GM18907 (cell line): ENCODE data around the gene PEF1.

Experiments
- ATAC-seq: cut with Tn5 transposase; IDR thresholded peaks from one replicate; pipeline ENCODE4 v1.9.1; 2021; ENCODE audit warnings: mild to moderate bottlenecking, moderate library complexity; ENCODE audit not compliant: unreplicated experiment

PEF1 gene

GRCh38 chr1:31655104-31655503 lies 10.4 kb upstream of the PEF1 start:
- ATAC-seq: no peak

- no peak for ATAC-seq
Measured at GRCh38 chr1:31654474-31654776, 9.7 kb upstream of the PEF1 start.

- no peak for ATAC-seq
Measured at GRCh38 chr1:31653717-31654473, 9.2 kb upstream of the PEF1 start.

GRCh38 chr1:31652891-31653499 lies 8.3 kb upstream of the PEF1 start:
- ATAC-seq: no peak

DNA sequence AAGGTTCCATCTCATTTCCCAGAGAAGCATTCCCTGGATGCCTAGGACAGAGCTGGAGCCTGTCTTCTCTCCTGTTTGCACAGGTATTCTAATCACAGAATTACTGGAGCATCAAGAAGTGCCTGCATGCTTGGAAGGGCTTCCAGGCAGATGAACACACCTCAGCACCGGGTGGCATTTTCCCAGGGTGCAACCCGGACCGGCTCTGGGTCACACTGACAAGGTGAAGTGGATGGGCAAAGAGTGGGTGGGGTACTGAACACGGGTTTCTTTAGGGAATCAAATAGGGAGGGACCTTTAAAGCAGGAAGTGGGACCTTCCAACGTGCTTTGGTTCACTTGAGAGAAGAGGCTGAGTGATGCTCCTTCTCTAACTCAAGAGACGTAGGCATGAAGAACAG lies 7.1 kb upstream of the PEF1 start:
- ATAC-seq: no peak

- ATAC-seq: no peak
Measured at GRCh38 chr1:31651089-31651420, 6.4 kb upstream of the PEF1 start.

GRCh38 chr1:31650161-31651088 lies 5.7 kb upstream of the PEF1 start:
- no peak for ATAC-seq

- no peak for ATAC-seq
Measured at GRCh38 chr1:31648641-31649357, 4.1 kb upstream of the PEF1 start.

- no peak for ATAC-seq
Measured at GRCh38 chr1:31648190-31648589, 3.5 kb upstream of the PEF1 start.

DNA sequence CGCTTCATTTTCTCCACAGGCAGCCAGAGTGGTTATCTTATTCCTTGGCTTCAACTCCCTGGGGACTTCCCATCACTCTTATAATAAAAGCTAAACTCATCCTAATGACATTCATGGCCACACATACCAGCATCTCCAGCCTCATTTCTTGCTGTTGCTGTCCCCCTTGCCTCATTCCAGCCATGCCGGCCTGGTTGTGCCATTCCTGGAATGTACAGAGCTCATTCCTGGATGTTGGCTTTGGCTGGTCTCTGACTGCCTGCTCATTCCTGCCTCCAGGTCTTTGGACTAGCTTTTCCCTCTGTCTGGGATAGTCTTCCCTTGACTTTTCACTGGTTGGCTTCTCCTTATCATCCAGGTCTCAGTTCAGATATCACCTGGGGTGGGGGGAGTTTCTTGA lies 2.4 kb upstream of the PEF1 start:
- ATAC-seq: no peak

DNA sequence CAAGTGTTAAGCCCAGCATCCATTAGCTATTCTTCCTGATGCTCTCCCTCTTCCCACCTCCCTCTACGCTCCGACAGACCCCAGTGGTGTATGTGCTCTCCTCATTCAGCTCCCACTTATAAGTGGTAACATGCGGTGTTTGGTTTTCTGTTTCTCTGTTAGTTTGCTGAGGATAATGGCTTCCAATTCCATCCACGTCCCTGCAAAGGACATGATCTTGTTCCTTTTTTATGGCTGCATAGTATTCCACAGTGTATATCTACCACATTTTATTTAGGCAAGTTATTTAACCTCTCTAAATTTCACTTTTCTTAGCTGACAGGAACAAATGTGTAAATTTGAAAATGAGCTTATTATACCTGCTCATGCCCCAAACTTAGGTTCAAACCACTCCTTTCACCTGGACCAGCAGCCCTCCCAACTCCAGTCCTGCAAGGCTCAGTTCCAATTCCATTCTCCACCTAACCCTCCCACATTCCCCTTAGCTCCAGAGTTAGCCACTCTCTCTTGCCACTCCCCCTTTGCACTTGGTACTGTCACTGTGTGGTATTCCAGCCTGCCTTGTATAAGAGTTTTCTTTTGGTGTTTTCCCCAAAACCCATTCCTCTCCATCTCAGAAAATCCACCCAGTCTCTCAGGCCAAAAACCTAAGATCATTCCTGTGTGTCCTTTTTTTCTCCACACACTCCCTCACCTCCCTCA lies 1.7 kb upstream of the PEF1 start:
- ATAC-seq: no peak

DNA sequence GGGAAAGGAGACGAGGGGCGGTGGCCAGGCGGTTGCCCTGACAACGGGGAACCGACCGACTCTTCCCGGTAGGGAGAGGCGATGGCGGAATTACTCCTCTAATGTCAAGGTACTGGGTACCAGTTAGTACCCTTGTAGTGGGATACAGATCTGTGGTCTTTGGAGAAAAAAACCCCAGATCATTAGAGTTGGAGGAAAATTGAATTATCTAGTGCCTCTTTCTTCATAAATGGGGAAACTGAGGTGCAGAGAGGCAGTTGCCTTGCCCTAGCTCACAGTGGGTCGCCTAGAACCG lies 545 bp upstream of the PEF1 start:
- ATAC-seq: no peak

DNA sequence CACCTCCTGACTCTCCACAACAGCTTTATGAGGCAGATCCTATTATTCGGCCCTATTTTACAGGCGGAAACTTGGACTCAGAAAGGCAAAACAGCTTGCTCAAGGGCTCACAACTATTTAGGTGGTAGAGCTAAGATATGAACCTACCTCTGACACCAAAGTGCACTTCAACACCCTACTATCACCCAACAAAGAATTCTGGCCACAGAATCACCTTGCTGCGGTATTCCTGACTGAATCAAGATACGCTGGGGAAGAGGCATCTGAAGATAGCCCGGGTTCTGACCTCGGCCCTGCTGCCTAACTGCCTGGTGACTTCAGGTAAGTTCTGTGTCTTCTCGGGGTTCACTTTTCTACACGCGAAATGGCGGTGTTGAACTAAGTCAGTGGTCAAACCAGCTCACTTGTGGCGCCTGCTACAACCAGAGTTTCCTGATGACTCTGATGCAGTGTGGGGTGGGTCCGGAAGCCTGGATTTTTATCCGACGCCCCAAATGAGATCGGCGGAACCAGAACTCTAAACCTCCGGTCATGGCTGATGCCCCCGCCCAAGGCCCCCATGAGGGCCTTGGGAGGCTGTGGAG lies 608 bp downstream of the PEF1 start:
- ATAC-seq: no peak

DNA sequence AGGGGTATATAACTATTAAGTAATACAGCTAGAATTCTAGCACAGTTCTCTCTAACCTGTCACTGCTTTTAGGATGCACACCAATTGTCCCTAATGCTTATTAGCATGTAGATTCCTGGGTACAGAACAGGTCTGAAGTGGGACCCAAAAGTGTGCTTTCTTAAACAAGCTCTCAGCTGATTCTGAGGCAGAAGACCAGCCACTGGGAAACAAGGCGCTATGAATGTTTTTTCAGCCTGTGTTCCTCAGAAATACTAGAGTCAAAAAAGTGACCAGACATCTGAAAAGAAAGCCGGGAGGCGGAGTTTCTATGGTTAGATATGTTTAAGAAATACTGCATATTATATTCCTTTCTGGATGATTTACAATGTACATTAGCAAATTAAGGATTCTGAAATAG lies 1.8 kb downstream of the PEF1 start:
- no peak for ATAC-seq

DNA sequence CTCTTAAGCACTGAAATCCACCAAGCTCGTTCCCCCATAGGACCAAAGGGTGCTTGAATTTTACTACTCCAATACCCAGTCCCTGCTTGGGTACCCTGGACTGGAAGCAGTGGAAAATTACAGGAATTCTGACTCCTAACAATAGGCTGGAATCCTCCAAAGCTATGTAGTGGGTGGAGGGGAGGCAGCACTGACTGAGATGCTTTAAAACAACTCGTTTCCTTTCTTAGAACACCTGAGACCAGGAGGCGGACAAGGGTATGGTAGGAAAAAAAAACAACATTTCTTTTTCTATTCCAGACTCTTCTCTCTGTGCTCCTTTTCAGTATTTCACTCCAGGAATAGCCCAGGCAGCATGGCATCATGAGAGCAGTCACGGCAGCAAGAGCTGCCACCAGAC lies 2.3 kb downstream of the PEF1 start:
- ATAC-seq: no peak

- ATAC-seq: no peak
Measured at GRCh38 chr1:31640964-31641363, 3.7 kb downstream of the PEF1 start.

DNA sequence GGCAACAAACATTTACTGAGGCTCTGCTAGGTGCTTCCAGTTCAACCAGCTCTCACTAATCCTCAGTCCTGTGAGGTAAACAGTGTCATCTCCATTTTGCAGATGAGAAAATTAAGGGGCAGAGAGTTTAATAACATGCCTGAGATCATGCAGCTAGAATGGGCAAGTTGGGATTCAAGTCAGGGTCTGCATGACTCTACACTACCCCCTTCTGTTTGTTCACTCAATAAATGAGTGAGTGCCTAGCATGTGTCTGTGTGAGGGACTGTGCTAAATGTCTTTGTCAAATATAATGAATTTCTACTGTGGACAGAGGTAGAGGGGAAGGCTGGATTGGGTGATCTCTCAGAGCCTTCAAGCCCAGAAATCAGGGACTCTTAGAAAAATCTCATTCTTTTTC lies 4.5 kb downstream of the PEF1 start:
- ATAC-seq: no peak

DNA sequence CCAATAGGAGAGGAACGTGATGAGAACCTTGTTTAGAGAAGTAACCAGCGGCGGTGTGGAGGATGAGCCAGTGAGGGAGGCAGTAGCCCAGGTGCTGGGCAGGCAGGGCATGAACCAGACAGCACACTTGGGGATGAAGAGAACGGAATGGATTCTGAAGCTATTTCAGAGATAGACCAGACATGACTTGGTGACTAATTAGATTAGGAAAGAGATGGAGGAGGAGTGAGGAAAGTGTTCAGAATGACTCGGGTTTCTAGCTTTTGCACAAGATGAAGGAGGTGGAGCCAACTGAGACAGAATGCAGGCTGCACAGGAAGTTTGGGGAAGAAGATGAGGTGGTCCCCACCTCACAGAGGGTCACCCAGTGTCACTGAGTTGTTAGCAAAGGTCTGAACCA lies 5.1 kb downstream of the PEF1 start:
- no peak for ATAC-seq

DNA sequence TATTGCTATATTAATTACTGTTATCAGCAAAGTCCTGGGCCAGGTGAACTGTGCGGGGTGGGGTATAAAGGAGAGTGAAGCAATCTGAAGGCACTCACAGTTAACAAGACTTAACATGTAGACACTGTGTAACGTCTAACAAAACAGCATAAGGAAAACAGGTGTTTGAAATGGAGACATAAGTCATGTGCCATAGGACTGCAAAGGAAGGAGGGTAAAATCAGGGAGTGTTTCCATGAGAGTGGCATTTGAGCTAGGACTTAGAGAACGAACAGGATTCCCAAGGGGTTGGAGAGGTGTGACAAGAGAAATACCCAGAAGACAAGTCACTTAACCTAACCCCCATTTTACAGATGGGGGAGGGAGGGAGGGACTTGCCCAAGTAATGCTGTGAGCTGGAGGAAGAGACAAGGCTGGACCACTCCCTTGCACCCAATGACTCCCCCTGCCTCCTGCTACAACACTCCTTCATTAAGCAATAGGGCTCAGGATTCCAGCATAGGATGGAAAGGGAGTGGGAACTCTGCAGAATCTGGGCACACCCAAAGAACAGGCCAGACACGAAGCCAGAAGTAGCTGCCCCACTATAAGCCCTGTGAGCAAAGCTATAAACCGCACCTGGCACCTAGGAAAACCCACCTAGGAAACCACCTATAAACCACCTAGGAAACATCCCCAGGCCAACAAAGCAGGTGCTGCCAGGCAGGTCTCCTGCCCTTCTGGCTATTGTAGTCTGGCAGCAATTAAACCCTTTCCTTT lies 6.6 kb downstream of the PEF1 start:
- no peak for ATAC-seq

- no peak for ATAC-seq
Measured at GRCh38 chr1:31633117-31633516, 11.6 kb downstream of the PEF1 start.
